Measurements from ENCODE around the gene FMN2.

DNA sequence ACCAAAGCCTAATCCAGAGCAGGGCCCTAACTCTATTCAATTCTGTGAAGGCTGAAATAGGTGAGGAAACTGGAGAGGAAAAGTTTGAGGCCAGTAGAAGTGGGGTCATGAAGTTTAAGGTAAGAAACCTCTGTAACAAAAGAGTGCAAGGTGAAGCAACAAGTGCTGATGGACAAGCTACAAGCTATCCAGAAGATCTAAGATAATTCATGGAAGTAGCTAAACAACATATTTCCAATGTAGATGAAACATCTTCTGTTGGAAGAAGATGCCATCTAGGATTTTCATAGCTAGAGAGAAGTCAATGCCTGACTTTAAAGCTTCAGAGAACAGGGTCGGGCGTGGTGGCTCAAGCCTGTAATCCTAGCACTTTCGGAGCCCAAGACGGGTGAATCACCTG is 302.7 kb downstream of the FMN2 start:
- TF ChIP-seq, protein P1, sequence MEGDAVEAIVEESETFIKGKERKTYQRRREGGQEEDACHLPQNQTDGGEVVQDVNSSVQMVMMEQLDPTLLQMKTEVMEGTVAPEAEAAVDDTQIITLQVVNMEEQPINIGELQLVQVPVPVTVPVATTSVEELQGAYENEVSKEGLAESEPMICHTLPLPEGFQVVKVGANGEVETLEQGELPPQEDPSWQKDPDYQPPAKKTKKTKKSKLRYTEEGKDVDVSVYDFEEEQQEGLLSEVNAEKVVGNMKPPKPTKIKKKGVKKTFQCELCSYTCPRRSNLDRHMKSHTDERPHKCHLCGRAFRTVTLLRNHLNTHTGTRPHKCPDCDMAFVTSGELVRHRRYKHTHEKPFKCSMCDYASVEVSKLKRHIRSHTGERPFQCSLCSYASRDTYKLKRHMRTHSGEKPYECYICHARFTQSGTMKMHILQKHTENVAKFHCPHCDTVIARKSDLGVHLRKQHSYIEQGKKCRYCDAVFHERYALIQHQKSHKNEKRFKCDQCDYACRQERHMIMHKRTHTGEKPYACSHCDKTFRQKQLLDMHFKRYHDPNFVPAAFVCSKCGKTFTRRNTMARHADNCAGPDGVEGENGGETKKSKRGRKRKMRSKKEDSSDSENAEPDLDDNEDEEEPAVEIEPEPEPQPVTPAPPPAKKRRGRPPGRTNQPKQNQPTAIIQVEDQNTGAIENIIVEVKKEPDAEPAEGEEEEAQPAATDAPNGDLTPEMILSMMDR (conservative IDR thresholded peaks at IDR 0.05 in 1 of 2, IDR thresholded peaks at IDR 0.05 in 1 of 2; ENCODE audit: low read depth in 1 of 2, low read length in 2 of 2) = no peak
- no peak for TF ChIP-seq EZH2 (IDR thresholded peaks at IDR 0.05; ENCODE audit: low read length, missing control alignments)
